HCT116 (cell line): ENCODE measurements around the gene LCAT. TPM values are rescaled to one million over a fixed set of nuclear protein-coding genes. Genes with fewer than 3 reads are reported as not detected.

Source experiments
- ATAC-seq: fragments of 200-7000 bp; cut with Tn5 transposase; 2 replicates; pipeline ENCODE4 v1.9.1; 2020; ENCODE audit warnings: mild to moderate bottlenecking, moderate library complexity
- BruUV-seq: library from RNA; stranded (reverse); fragments of 400-500 nt; replicated peaks from 2 replicates; lab custom pipeline; 2021; lab: Mats Ljungman, UMichigan
- CTCF ChIA-PET: fragments of 300-600 bp; sonication (Branson Sonifier 250); formaldehyde crosslinking; loops from one replicate; lab custom pipeline; 2021; ENCODE audit warnings: antibody characterized with exemption; lab: Charles Lee
- POLR2A ChIA-PET: fragments of 300-600, 350-600 bp; sonication (Branson Sonifier 250); formaldehyde crosslinking; loops from one replicate; lab custom pipeline; 2021; ENCODE audit warnings: antibody characterized with exemption; lab: Charles Lee
- RAD21 ChIA-PET, 2 experiments: fragments of 300-600 bp; sonication (Branson Sonifier 250); formaldehyde crosslinking; loops; one replicate each; lab custom pipeline; 2023; ENCODE audit warnings: low total read pairs in 2 of 2; ENCODE audit not compliant: uncharacterized antibody in 2 of 2, unreplicated experiment in 2 of 2, low non-redundant PET in 1 of 2; lab: Charles Lee
- DNase-seq: peaks from one replicate; pipeline ENCODE4 v3.0.0-alpha.2; 2010; ENCODE audit warnings: low read depth, low spot score
- H2AFZ ChIP-seq: fragments of 200-600 bp; shearing (Covaris generic), sonication (generic); 2 replicates; pipeline ENCODE4 v1.6.1; 2017; ENCODE audit warnings: low read depth, mixed run types, mixed read lengths, antibody characterized with exemption, low read length; ENCODE audit not compliant: poor library complexity, severe bottlenecking
- H3K27ac ChIP-seq: 2 replicates; pipeline ENCODE4 v1.5.1; 2012; ENCODE audit warnings: low read depth, low read length
- H3K27me3 ChIP-seq: fragments of 200-600 bp; sonication (generic); 2 replicates; pipeline ENCODE4 v1.6.1; 2016; ENCODE audit warnings: mixed run types, low read length, mixed read lengths; ENCODE audit not compliant: insufficient read depth
- H3K36me3 ChIP-seq, 2 experiments: fragments of 200-500 bp in 1 of 2; fragments of 200-600 bp in 1 of 2; sonication (Bioruptor generic) in 1 of 2; sonication (generic) in 1 of 2; 2 replicates each; pipeline versions ENCODE4 v1.5.1 to v1.6.1; 2014 to 2016; ENCODE audit warnings: low read length in 2 of 2, inconsistent platforms in 1 of 2, mixed read lengths in 1 of 2, mixed run types in 1 of 2; ENCODE audit not compliant: insufficient read depth in 2 of 2, control insufficient read depth in 1 of 2
- H3K4me1 ChIP-seq, 2 experiments: fragments of 200-600 bp in 1 of 2; sonication (generic) in 1 of 2; 2 replicates each; pipeline versions ENCODE4 v1.5.1 to v1.6.1; 2012 to 2017; ENCODE audit warnings: low read length in 2 of 2, inconsistent platforms in 1 of 2, mild to moderate bottlenecking in 1 of 2, mixed read lengths in 1 of 2, mixed run types in 1 of 2, moderate library complexity in 1 of 2; ENCODE audit not compliant: insufficient read depth in 2 of 2, control insufficient read depth in 1 of 2
- H3K4me2 ChIP-seq: fragments of 200-600 bp; sonication (generic); 2 replicates; pipeline ENCODE4 v1.6.1; 2017; ENCODE audit warnings: mixed run types, low read length, mixed read lengths
- H3K4me3 ChIP-seq, 2 experiments: fragments of 200-600 bp in 1 of 2; sonication (generic) in 1 of 2; replicated peaks in 1 of 2; 2 replicates each; pipeline ENCODE4 v1.5.1; 2011 to 2016; ENCODE audit warnings: low read length in 2 of 2, control low read depth in 1 of 2, low read depth in 1 of 2, mild to moderate bottlenecking in 1 of 2, mixed read lengths in 1 of 2, mixed run types in 1 of 2
- H3K79me2 ChIP-seq: fragments of 200-600 bp; sonication (generic); 2 replicates; pipeline ENCODE4 v1.6.1; 2017; ENCODE audit warnings: mild to moderate bottlenecking, mixed run types, low read length, moderate library complexity, mixed read lengths; ENCODE audit not compliant: insufficient read depth
- H3K9ac ChIP-seq: fragments of 200-600 bp; sonication (generic); 2 replicates; pipeline ENCODE4 v1.6.1; 2016; ENCODE audit warnings: low read length, mixed read lengths
- H3K9me2 ChIP-seq: fragments of 200-600 bp; sonication (generic), shearing (Covaris generic); 2 replicates; pipeline ENCODE4 v1.6.1; 2017; ENCODE audit warnings: mixed run types, mild to moderate bottlenecking, moderate library complexity; ENCODE audit not compliant: insufficient read depth
- H3K9me3 ChIP-seq, 2 experiments: fragments of 200-500 bp in 1 of 2; fragments of 200-600 bp in 1 of 2; sonication (Bioruptor generic) in 1 of 2; sonication (generic) in 1 of 2; 2 replicates each; pipeline ENCODE4 v1.6.1; 2014 to 2017; ENCODE audit warnings: low read length in 2 of 2, mixed read lengths in 2 of 2, inconsistent platforms in 1 of 2, low read depth in 1 of 2, mild to moderate bottlenecking in 1 of 2, mixed run types in 1 of 2, moderate library complexity in 1 of 2; ENCODE audit not compliant: control insufficient read depth in 1 of 2, insufficient read depth in 1 of 2
- H4K20me1 ChIP-seq: fragments of 200-600 bp; sonication (generic), shearing (Covaris generic); 2 replicates; pipeline ENCODE4 v1.6.1; 2017; ENCODE audit warnings: mixed run types, mild to moderate bottlenecking, moderate library complexity; ENCODE audit not compliant: insufficient read depth
- ELF1 ChIP-seq: IDR thresholded peaks from 2 replicates; pipeline ENCODE4 v1.6.1; 2012; ENCODE audit warnings: low read depth, borderline replicate concordance
- EZH2phosphoT487 ChIP-seq: fragments of 200-600 bp; IDR thresholded peaks from 2 replicates; pipeline ENCODE4 v1.6.1; 2018; ENCODE audit warnings: antibody characterized with exemption, borderline replicate concordance
- JUND ChIP-seq: IDR thresholded peaks from 2 replicates; pipeline ENCODE4 v1.6.1; 2012
- MAX ChIP-seq: IDR thresholded peaks from 2 replicates; pipeline ENCODE4 v1.6.1; 2012
- POLR2A ChIP-seq: IDR thresholded peaks from 2 replicates; pipeline ENCODE4 v1.7.0; 2011; ENCODE audit warnings: borderline replicate concordance; ENCODE audit not compliant: insufficient read depth, insufficient read length; ENCODE audit errors: extremely low read depth
- SRF ChIP-seq: IDR thresholded peaks from 2 replicates; pipeline ENCODE4 v1.6.1; 2012; ENCODE audit warnings: low read depth
- TCF7L2 ChIP-seq: IDR thresholded peaks from 2 replicates; pipeline ENCODE4 v1.7.0; 2011; ENCODE audit warnings: borderline replicate concordance, inconsistent platforms; ENCODE audit not compliant: insufficient read depth, insufficient read length; ENCODE audit errors: extremely low read depth
- YY1 ChIP-seq: IDR thresholded peaks from 2 replicates; pipeline ENCODE4 v1.6.1; 2011; ENCODE audit warnings: low read length, low read depth, moderate library complexity, mild to moderate bottlenecking; ENCODE audit not compliant: insufficient replicate concordance; ENCODE audit errors: extremely low read depth
- ZFX ChIP-seq: fragments of 450-650 bp; IDR thresholded peaks from 2 replicates; pipeline ENCODE4 v1.6.1; 2017
- intact Hi-C: fragments of 100-400 bp; cut with micrococcal nuclease; formaldehyde crosslinking; loops from 2 replicates; pipeline ENCODE4 v1.10.0; 2022
- total RNA-seq: library from RNA; stranded (reverse); gene quantifications from one replicate; pipeline ENCODE4 v1.2.1, GENCODE V29; 2021; ENCODE audit not compliant: unreplicated experiment
- TF ChIP-seq, protein P1 (sequence below): IDR thresholded peaks from 2 replicates; pipeline ENCODE4 v1.6.1; 2012; ENCODE audit warnings: low read depth

LCAT gene
- total RNA-seq, 1 experiment from 2014 or later: 17.6 TPM

- TF ChIP-seq, protein P1, sequence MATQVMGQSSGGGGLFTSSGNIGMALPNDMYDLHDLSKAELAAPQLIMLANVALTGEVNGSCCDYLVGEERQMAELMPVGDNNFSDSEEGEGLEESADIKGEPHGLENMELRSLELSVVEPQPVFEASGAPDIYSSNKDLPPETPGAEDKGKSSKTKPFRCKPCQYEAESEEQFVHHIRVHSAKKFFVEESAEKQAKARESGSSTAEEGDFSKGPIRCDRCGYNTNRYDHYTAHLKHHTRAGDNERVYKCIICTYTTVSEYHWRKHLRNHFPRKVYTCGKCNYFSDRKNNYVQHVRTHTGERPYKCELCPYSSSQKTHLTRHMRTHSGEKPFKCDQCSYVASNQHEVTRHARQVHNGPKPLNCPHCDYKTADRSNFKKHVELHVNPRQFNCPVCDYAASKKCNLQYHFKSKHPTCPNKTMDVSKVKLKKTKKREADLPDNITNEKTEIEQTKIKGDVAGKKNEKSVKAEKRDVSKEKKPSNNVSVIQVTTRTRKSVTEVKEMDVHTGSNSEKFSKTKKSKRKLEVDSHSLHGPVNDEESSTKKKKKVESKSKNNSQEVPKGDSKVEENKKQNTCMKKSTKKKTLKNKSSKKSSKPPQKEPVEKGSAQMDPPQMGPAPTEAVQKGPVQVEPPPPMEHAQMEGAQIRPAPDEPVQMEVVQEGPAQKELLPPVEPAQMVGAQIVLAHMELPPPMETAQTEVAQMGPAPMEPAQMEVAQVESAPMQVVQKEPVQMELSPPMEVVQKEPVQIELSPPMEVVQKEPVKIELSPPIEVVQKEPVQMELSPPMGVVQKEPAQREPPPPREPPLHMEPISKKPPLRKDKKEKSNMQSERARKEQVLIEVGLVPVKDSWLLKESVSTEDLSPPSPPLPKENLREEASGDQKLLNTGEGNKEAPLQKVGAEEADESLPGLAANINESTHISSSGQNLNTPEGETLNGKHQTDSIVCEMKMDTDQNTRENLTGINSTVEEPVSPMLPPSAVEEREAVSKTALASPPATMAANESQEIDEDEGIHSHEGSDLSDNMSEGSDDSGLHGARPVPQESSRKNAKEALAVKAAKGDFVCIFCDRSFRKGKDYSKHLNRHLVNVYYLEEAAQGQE: no peak
- TF ChIP-seq EZH2phosphoT487 (no peak), ELF1 (no peak), JUND (no peak), YY1 (no peak), POLR2A (no peak), SRF (no peak), MAX (no peak), TCF7L2 (no peak), ZFX (no peak)
- DNase-seq (no peak), ATAC-seq (no peak)
- Histone ChIP-seq H3K27me3 (no peaks in the 10 kb centered on the region), H2AFZ (no peak overlapping the region), H3K9ac (no peak overlapping the region), H4K20me1 (no peaks in the 10 kb centered on the region), H3K36me3 (no peaks in the 10 kb centered on the region; a peak in 1 of 4 replicates), H3K9me2 (no peaks in the 10 kb centered on the region), H3K4me2 (no peak overlapping the region), H3K79me2 (peaks cover 5% of the 10 kb centered on the region), H3K9me3 (no peaks in the 10 kb centered on the region), H3K4me1 (no peaks in the 10 kb centered on the region), H3K4me3 (no peak overlapping the region), H3K27ac (no peak overlapping the region)
- RAD21 ChIA-PET: no interaction called here
- POLR2A ChIA-PET: no interaction called here
- no TSS peak for BruUV-seq
- CTCF ChIA-PET: no interaction called here
- intact Hi-C loops: no loop called here
Observed at GRCh38 chr16:67902831-67903230, 41.1 kb downstream of the LCAT start.
